HG03354 (cell line): Measurements from ENCODE around the gene HNRNPM.

Experiments used
- ATAC-seq: cut with Tn5 transposase; IDR thresholded peaks from one replicate; pipeline ENCODE4 v1.9.1; 2021; ENCODE audit warnings: mild to moderate bottlenecking; ENCODE audit not compliant: unreplicated experiment, poor library complexity, severe bottlenecking

HNRNPM gene

GRCh38 chr19:8457827-8458226 lies 13.1 kb downstream of the HNRNPM start:
- no peak for ATAC-seq

- ATAC-seq = no peak
Measured at GRCh38 chr19:8458380-8458779, 13.6 kb downstream of the HNRNPM start.

GRCh38 chr19:8459095-8459494 lies 14.3 kb downstream of the HNRNPM start:
- no peak for ATAC-seq

- ATAC-seq = no peak
Measured at GRCh38 chr19:8459520-8460270, 14.9 kb downstream of the HNRNPM start.

- ATAC-seq = no peak
Measured at GRCh38 chr19:8460516-8461298, 15.9 kb downstream of the HNRNPM start.

GRCh38 chr19:8461376-8461775 lies 16.6 kb downstream of the HNRNPM start:
- ATAC-seq = no peak

GRCh38 chr19:8461891-8462290 lies 17.1 kb downstream of the HNRNPM start:
- no peak for ATAC-seq

- ATAC-seq = no peak
Measured at GRCh38 chr19:8462571-8462970, 17.8 kb downstream of the HNRNPM start.

- no peak for ATAC-seq
Measured at GRCh38 chr19:8463365-8463764, 18.6 kb downstream of the HNRNPM start.

GRCh38 chr19:8466018-8466417 lies 21.2 kb downstream of the HNRNPM start:
- no peak for ATAC-seq

- no peak for ATAC-seq
Measured at GRCh38 chr19:8468124-8468523, 23.3 kb downstream of the HNRNPM start.

- ATAC-seq = no peak
Measured at GRCh38 chr19:8468761-8469373, 24.1 kb downstream of the HNRNPM start.

GRCh38 chr19:8469613-8470368 lies 25.0 kb downstream of the HNRNPM start:
- no peak for ATAC-seq

GRCh38 chr19:8473648-8474476 lies 29.1 kb downstream of the HNRNPM start:
- peak; percentile 69 for ATAC-seq

- no peak for ATAC-seq
Measured at GRCh38 chr19:8475005-8475404, 30.2 kb downstream of the HNRNPM start.

GRCh38 chr19:8476524-8476923 lies 31.7 kb downstream of the HNRNPM start:
- ATAC-seq = no peak

GRCh38 chr19:8477889-8478288 lies 33.1 kb downstream of the HNRNPM start:
- ATAC-seq = no peak

- ATAC-seq = no peak
Measured at GRCh38 chr19:8478598-8478997, 33.8 kb downstream of the HNRNPM start.

- no peak for ATAC-seq
Measured at GRCh38 chr19:8481201-8481600, 36.4 kb downstream of the HNRNPM start.
